ENCODE data around the gene GALNT9.

GALNT9 gene

DNA sequence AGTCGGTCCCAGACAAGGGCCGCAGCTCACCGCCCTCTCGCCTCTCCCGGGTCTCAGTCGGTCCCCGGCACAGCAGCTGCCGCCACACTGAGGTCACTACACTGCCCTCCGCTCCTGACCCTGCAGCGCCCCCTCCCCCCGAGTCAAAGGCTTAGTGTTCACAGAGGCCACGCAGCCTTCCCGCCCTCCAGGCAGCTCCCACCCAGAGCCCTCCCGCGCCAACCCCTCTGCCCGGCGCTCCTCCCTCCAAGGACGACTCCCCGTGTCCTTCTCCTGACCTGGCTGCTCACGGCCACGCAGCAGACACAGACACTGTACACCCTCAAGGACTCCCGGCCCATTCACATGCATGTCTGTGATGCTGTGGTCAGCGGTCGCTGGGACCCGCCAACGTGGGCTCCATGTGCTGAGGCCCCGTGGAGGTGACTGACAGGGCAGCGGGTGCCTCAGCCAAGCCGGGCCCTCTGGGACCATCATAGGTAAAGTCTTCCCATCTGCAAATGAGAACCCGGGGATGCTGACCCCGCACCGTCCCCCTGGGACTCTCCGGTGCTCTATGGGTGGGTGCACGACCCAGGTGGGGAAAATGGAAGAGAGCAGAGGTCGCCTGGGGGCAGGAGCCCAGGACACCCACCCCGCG, 16.3 kb upstream of the GALNT9 start:
- TF ChIP-seq, protein P1, sequence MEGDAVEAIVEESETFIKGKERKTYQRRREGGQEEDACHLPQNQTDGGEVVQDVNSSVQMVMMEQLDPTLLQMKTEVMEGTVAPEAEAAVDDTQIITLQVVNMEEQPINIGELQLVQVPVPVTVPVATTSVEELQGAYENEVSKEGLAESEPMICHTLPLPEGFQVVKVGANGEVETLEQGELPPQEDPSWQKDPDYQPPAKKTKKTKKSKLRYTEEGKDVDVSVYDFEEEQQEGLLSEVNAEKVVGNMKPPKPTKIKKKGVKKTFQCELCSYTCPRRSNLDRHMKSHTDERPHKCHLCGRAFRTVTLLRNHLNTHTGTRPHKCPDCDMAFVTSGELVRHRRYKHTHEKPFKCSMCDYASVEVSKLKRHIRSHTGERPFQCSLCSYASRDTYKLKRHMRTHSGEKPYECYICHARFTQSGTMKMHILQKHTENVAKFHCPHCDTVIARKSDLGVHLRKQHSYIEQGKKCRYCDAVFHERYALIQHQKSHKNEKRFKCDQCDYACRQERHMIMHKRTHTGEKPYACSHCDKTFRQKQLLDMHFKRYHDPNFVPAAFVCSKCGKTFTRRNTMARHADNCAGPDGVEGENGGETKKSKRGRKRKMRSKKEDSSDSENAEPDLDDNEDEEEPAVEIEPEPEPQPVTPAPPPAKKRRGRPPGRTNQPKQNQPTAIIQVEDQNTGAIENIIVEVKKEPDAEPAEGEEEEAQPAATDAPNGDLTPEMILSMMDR (IDR thresholded peaks at IDR 0.05), result no peak
- TF ChIP-seq ZFX (IDR thresholded peaks at IDR 0.05; ENCODE audit: borderline replicate concordance), result no peak
- H3K27ac ChIP-seq, result no peak overlapping the region

DNA sequence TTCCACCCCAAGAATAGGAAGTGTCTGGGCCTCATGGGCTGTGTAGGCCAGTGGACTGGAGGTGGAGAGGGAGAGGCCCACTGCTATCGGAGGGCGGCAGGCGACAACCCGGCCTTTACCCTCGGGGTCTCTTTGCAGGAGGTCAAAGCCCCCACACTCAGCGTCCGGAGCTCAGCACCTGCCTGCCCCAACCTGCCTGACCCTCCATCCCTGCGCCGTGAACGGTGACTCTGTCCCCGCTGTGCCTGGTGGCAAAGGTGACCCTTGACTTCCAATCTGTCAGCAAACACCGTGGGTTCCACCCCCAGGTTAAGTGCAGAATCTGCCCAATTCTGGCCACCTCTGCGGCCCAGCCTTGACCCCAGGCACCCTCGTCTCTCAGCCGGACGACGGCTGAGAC, 15.7 kb upstream of the GALNT9 start:
- no peak overlapping the region for H3K27ac ChIP-seq
- TF ChIP-seq ZFX (IDR thresholded peaks at IDR 0.05; ENCODE audit: borderline replicate concordance), result no peak
- TF ChIP-seq, protein P1 (IDR thresholded peaks at IDR 0.05), result no peak

DNA sequence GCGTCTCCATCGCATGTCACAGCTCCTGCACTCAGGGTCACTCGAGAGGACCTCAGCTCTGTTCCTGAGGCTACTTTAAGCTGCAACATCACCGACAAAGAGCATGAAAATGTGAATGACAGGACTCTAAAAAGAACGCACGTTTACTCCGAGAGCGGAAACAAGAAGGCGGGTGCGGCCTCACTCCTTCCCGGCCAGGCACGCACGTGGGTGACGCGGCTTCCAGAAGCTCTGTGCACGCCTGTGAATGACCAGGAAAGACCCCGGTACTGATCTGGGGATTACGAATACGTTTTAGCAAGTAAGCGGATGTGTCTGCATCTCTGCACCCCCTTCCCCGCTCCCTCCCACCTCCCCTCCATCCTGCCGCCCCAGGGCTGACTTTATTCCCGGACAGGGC, 15.2 kb upstream of the GALNT9 start:
- H3K27ac ChIP-seq, result no peak overlapping the region

DNA sequence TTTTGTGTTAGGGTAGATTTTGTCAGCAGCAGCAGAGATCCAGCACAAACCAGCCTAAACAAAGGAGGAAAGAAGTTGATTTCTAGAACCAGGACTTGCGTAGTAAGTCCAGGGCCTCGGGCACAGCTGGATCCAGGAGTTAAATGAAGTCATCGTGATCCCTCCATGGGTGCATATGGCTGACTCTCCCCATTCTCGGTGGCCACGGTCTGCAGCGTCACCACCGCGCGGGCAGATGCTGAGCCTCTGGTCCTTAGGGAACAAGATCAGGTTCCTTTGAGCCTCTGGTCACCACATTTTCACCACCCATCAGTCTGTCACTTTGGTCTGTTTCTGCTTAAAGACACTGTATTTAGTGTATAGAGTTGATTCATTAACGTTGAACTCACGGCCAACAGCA, 14.8 kb upstream of the GALNT9 start:
- H3K27ac ChIP-seq, result no peak overlapping the region
- no peak for TF ChIP-seq ZFX (IDR thresholded peaks at IDR 0.05; ENCODE audit: borderline replicate concordance)
- TF ChIP-seq, protein P1 (IDR thresholded peaks at IDR 0.05), result no peak

More for the DNA sequence above, 15.2 kb upstream of the GALNT9 start:
- no peak for TF ChIP-seq ZFX (IDR thresholded peaks at IDR 0.05; ENCODE audit: borderline replicate concordance)
- TF ChIP-seq, protein P1 (IDR thresholded peaks at IDR 0.05), result no peak

DNA sequence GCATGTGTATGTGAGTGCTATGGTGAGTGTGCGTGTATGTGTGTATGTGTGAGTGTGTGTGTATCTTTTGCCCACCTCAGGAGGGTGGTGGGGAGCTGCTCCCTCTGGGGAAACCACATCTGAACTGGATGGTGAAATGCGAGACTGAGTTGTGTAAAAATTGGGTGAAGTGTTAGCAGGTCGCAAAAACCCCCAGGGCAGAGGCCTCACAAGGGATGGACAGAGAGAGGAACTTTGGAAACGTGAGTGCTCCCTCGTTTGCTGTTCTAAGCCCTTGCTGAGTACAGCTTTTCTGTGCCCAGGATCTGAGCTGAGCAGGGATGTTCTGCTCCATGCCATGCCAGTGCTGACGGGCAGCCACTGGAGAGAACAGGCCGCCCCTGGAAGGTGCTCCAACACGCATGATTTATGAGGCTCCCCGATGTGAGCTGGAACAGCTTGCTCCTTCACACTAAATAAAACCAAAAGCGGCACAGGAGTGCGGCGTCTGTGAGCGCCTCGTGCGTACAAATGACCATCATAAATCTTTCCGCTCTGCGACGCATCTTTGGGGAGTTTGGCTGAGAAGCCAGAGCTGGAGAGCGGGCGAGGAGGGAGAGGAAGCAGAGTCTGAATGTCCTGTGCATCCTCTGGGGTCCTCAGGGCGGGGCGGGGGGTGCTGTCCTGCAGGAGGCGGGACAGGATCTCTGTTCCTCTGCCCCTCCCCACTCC, 14.1 kb upstream of the GALNT9 start:
- TF ChIP-seq ZFX (IDR thresholded peaks at IDR 0.05; ENCODE audit: borderline replicate concordance), result no peak
- TF ChIP-seq, protein P1 (IDR thresholded peaks at IDR 0.05), result no peak
- H3K27ac ChIP-seq, result no peak overlapping the region

DNA sequence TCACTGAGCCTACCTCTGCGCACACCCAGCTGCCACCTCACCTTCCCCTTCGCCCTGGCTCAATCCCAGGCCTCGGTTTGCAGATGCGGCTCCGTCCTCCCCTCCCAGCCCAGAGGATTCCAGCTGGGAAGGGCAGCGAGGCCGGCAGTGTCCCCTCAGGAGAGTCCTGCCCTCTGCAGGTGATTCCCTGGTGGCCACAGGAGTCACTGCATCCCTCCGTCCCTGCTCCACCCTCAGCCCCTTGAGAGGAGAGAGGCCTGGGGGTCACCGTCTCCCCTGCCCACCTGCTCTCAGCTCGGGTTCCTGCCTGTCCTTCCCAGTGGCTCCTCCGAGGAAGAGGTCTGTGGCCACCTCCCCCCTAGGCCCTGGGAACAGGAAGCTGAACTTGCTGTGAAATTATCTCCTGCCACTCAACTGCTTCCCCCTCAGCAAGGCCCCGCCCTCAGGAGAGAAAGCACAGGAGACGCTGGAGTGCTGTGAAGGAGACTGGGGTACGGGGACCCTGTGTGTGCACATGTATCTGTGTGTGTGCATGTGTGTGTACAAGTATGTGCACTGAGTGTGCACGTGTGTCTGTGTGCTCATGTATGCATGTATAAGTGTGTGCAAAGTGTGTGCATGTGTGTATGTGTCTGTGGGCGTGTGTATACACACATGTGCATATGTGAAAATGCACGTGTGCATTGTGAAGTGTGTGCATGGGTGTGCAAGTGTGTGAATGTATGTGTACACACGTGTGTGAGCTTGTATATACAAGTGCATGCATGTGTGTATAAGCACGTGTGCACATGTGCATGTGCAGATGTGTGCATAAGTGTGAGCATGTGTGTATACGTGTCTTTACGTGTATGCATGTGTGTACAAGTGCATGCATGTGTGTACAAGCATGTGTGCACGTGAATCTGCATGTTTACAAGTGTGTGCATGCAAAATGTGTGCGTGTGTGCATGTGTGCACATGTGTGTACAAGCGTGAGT, 13.2 kb upstream of the GALNT9 start:
- H3K27ac ChIP-seq, result no peak overlapping the region
- no peak for TF ChIP-seq ZFX (IDR thresholded peaks at IDR 0.05; ENCODE audit: borderline replicate concordance)
- TF ChIP-seq, protein P1 (IDR thresholded peaks at IDR 0.05), result peak; percentile 4; the same call in 1 of the 2 replicates

Data from 22Rv1 (cell line).